Activated CD4-positive, alpha-beta T cell treated with anti-CD3 and anti-CD28 coated beads for 1 hour (primary cell): ENCODE measurements around the gene POLR2H.

ENCODE experiments used
- DNase-seq: peaks from one replicate; pipeline ENCODE4 v3.0.0-alpha.2; 2020

POLR2H gene

DNA sequence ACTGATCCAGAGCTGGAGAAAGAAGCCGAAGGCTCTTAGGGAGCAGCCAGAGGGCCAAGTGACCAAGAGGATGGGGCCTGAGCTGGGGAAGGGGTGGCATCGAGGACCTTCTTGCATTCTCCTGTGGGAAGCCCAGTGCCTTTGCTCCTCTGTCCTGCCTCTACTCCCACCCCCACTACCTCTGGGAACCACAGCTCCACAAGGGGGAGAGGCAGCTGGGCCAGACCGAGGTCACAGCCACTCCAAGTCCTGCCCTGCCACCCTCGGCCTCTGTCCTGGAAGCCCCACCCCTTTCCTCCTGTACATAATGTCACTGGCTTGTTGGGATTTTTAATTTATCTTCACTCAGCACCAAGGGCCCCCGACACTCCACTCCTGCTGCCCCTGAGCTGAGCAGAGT is 27.9 kb downstream of the POLR2H start:
- no peak for DNase-seq

GRCh38 chr3:184389935-184390528 is 28.5 kb downstream of the POLR2H start:
- DNase-seq, result no peak

DNA sequence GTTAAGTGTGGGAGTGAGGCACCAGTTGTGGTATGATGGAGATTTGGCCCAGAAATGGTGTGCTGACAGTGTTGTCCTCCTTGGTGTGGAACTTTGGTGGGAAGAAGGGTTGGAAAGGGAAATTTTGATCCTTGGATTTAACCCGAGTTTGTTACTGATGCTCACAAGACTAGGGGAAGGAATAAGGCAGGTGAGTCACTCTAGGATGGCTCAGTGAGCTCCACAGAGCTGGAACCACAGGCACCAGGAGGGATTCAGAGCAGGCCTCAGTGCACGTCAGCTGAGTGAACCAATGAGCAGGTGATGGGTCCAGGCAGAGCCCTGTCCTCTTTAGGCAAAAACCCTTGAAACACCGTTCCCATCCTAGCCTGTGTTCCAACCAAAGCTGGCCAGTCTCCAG is 29.8 kb downstream of the POLR2H start:
- no peak for DNase-seq

GRCh38 chr3:184395320-184395660 is 33.8 kb downstream of the POLR2H start:
- no peak for DNase-seq

- no peak for DNase-seq
Observed at GRCh38 chr3:184399410-184399809, 37.9 kb downstream of the POLR2H start.

DNA sequence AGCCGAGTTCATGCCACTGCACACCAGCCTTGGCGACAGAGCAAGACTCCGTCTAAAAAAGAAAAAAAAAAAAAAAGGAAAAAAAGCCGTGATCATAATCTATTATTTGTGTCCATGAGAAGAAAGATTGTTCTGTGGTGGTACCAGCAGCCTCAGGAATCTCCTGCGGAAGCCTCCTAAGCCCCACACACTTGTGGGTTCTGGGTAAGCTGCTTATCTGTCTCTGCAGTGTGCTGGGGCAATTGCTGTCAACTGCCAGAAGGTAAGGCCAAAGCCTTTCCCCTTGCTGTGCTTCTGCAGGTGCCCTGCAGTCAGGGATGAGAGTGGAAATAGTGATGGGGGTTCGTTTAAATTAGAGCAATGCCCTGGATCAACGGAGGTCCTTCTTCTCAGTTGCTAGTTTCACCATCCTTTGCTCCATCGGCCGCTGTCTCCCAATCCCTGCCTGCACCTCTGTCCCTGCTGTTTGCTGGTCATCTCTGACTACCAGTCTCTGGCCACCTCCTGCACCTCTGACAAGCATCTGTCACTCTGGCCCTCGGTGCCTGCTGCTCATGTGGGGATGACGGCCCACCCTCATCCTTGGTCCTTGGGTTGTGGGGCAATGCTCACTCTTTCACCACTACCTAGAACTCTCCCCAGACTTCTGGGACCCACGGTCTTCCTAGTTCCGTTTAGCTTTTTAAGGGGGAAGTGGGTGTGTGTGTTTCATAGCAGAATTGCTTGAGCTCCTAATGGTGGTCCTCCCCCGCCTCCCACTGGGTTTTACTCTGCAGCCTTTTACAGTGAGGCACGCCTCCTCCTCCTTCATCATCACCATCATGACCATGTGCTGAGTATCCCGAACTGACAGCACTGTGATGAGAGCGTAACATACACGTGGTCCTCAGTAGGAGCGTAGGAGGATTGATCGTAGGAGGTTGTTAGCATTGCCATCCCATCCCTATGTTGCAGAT is 43.8 kb downstream of the POLR2H start:
- no peak for DNase-seq

GRCh38 chr3:184409331-184409926 is 47.9 kb downstream of the POLR2H start:
- DNase-seq, result no peak

- no peak for DNase-seq
Observed at GRCh38 chr3:184409946-184410500, 48.5 kb downstream of the POLR2H start.

- no peak for DNase-seq
Observed at GRCh38 chr3:184414418-184415202, 53.1 kb downstream of the POLR2H start.

- no peak for DNase-seq
Observed at GRCh38 chr3:184415203-184415490, 53.6 kb downstream of the POLR2H start.

- peak; percentile 62 for DNase-seq
Observed at GRCh38 chr3:184417619-184418327, 56.3 kb downstream of the POLR2H start.
